Suprapubic skin (tissue), 3 donors: Measurements from ENCODE around the gene SUMF1.

Source experiments
- CTCF ChIP-seq, 2 donors: fragments of 200-600 bp in 1 of 2; fragments of 450-650 bp in 1 of 2; sonication (generic) in 1 of 2; IDR thresholded peaks; one replicate each; pipeline ENCODE4 v1.5.1; 2016 to 2019; ENCODE audit warnings: antibody characterized with exemption in 2 of 2, mild to moderate bottlenecking in 1 of 2, moderate library complexity in 1 of 2
- POLR2A ChIP-seq, 2 donors: fragments of 450-650 bp; IDR thresholded peaks; one replicate each; pipeline ENCODE4 v1.6.1; 2017; ENCODE audit warnings: antibody characterized with exemption in 2 of 2, mild to moderate bottlenecking in 2 of 2, moderate library complexity in 2 of 2

DNA sequence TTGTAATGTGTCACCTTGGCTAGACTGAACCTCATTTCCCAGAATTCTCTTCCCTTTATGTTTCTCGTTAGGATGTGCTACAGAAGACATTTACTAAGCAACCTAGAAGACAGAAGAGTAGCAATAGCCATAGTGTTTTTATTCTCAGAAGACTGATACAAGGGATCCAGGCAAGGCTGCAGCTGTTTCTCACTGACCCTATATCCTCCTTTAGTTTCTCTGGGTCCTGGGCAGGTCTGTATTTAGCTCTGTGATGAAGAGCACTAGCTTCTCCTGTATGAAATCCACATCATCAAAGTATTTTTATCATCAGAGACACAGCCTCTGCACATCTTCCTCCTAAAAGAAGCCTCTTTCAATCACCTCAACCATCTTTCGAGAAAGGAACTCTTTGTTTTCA, 72.5 kb downstream of the SUMF1 start:
- TF ChIP-seq CTCF (IDR thresholded peaks at IDR 0.05), result no peak
- no peak for TF ChIP-seq POLR2A (IDR thresholded peaks at IDR 0.05)
